ENCODE data around the gene NOSIP.
"Not testable (repeated sequence)": the region's sequence is repeated elsewhere in the genome, so short reads cannot be mapped to it uniquely, and the experiment has no call there.

The NOSIP gene, protein sequence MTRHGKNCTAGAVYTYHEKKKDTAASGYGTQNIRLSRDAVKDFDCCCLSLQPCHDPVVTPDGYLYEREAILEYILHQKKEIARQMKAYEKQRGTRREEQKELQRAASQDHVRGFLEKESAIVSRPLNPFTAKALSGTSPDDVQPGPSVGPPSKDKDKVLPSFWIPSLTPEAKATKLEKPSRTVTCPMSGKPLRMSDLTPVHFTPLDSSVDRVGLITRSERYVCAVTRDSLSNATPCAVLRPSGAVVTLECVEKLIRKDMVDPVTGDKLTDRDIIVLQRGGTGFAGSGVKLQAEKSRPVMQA

DNA sequence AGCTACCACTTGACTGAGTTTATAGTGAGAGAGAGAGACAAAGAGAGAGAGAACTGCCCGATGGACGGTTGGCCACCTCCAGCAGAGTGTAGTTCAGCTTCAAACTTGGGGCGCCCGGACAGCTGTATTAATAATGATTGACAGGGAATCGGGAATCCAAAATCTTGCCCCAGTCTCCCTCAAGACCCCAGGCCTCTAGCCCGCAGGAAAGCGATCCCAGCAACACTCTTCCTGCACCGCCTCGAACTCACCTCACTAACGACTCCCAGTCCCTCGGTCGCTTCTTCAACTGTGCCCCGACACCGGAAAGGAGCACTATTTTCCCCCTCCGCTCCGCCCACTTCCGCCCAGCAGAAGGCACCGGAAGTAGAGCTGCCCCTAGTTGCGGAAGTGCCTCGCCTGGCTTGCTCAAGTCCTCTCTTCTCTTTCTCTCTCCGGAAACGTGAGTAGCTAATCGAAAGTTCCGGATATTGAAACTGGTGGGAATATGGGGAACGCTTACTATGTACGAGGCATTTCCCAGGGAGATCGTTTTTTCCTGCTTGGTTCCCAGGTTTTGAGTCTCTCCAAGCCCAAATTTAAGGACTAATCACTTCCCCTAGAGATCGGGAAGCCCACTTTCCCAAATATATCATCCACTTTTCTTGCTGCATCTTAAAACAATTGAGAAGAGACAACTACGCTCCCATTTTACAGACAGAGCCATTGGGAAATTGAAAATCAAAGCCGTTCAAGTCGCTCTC, at the start of gene NOSIP:
Gene NOSIP, minus strand, starts transcription at position 293 of the 743 bp plus-strand sequence. CDS start 19,865 bp downstream, outside the sequence.
- in situ Hi-C loops (cut with HindIII; ENCODE audit: low sequenced_read_pairs): no loop called here

GRCh38 chr19:49629659-49630058, 49.3 kb upstream of the NOSIP start:
- in situ Hi-C loops (cut with HindIII; ENCODE audit: low sequenced_read_pairs): no loop called here

DNA sequence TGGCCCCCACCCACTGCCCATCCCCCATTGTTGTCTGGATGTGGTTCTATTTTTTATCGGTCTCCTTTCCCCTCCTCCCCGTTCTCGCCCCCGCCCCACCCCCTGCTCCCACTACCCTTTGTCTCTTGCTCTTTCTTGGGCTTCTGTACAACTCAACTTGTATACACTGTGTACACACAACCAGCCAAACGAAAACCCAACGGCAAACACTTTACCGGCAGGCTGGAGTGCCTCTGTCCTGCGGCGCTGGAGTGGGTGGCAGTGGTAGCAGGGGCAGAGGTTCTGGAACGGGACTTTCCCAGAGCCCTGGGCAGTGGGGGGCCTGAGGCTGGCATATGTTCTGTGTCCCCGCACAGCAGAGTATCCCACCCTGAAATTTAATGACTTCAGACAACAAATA, 45.9 kb upstream of the NOSIP start:
- in situ Hi-C loops (cut with HindIII; ENCODE audit: low sequenced_read_pairs): no loop called here

- in situ Hi-C loops (cut with HindIII; ENCODE audit: low sequenced_read_pairs): no loop called here
Observed at GRCh38 chr19:49624967-49625910, 44.9 kb upstream of the NOSIP start.

DNA sequence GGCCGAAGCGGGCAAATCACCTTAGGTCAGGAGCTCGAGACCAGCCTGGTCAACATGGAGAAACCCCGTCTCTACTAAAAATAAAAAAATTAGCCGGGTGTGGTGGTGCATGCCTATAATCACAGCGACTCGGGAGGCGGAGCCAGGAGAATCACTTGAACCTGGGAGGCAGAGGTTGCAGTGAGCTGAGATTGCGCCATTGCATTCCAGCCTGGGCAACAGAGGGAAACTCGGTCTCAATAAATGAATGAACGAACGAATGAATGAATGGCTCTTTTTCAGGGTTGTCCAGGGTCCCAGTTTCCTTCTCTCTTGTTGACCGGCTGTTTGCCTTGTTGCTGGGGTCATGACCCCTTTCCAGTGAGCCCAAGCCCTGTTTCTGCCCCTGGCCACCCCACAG, 37.5 kb upstream of the NOSIP start:
- in situ Hi-C loops (cut with HindIII; ENCODE audit: low sequenced_read_pairs): not testable (repeated sequence)

GRCh38 chr19:49616945-49617344, 36.6 kb upstream of the NOSIP start:
- in situ Hi-C loops (cut with HindIII; ENCODE audit: low sequenced_read_pairs): no loop called here

DNA sequence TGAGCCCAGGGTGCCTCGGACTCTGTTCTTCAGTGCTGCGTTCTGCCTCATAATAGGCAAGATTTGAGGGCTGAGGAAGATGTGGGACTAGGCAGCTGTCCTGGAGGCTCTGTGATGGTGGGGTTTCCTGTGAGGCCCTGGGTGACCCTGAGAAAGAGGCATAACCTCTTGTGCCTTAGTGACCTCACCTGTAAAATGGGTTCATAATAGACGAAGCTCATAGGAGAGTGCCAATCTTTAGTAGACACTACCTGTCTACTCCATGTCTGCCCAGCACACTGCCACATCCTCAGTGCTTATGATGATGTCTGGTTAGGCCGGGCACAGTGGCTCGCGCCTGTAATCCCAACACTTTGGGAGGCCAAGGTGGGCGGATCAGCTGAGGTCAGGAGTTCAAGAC, 36.2 kb upstream of the NOSIP start:
- in situ Hi-C loops (cut with HindIII; ENCODE audit: low sequenced_read_pairs): no loop called here

- in situ Hi-C loops (cut with HindIII; ENCODE audit: low sequenced_read_pairs): no loop called here
Observed at GRCh38 chr19:49615861-49616260, 35.5 kb upstream of the NOSIP start.

GRCh38 chr19:49614096-49614833, 33.9 kb upstream of the NOSIP start:
- in situ Hi-C loops (cut with HindIII; ENCODE audit: low sequenced_read_pairs): no loop called here

DNA sequence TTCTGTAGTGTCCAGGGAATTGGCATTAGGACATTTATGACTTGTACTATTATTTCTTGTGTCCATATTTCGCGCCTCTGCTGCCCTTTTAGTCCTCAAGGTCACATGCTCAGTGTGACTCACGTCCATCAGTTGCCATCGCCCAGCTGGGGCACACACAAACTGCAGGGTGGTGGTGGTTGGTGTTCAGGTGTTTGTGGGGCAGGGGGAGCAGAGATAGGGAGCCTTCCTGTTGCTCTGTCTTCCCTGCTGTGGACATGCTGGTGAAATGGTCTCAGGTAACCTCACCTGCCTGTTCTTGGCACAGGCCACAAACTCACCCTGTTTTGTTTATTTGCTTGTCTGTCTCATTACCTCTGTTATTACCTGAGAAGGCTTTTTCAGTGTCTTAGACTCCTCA, 33.0 kb upstream of the NOSIP start:
- in situ Hi-C loops (cut with HindIII; ENCODE audit: low sequenced_read_pairs): no loop called here

- in situ Hi-C loops (cut with HindIII; ENCODE audit: low sequenced_read_pairs): no loop called here
Observed at GRCh38 chr19:49609499-49610092, 29.2 kb upstream of the NOSIP start.

- in situ Hi-C loops (cut with HindIII; ENCODE audit: low sequenced_read_pairs): no loop called here
Observed at GRCh38 chr19:49605605-49606004, 25.2 kb upstream of the NOSIP start.

GRCh38 chr19:49602806-49603205, 22.4 kb upstream of the NOSIP start:
- in situ Hi-C loops (cut with HindIII; ENCODE audit: low sequenced_read_pairs): no loop called here

GRCh38 chr19:49601482-49602038, 21.2 kb upstream of the NOSIP start:
- in situ Hi-C loops (cut with HindIII; ENCODE audit: low sequenced_read_pairs): no loop called here

DNA sequence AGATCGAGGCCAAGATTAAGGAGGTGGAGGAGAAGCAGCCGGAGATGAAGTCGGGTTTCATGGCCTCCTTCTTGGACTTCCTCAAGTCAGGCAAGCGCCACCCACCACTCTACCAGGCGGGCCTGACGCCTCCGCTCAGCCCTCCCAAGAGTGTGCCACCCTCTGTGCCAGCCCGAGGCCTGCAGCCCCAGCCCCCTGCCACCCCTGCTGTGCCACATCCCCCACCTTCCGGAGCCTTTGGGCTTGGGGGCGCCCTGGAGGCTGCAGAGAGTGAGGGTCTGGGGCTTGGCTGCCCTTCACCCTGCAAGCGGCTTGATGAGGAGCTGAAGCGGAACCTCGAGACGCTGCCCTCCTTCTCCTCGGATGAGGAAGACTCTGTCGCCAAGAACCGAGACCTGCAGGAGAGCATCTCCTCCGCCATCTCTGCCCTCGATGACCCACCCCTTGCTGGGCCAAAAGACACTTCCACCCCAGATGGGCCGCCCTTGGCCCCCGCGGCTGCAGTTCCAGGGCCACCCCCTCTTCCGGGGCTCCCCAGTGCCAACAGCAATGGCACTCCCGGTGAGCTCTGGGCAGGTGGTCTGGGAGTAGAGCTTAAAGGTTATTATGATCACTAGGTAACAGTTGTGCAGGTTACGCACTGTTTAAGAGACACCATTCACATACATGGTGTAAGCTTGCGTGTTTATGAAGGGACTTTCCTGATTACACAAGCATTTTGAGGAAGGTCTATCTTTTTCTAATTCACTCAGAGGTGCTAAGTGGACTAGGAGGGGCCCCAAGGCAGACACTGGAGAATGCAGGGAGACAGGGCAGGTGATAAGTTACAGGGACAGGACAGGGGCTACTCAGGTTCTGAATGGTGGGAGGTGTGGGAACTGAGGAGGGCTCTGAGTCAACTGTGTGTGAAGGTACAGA, 19.3 kb upstream of the NOSIP start:
- in situ Hi-C loops (cut with HindIII; ENCODE audit: low sequenced_read_pairs): no loop called here

DNA sequence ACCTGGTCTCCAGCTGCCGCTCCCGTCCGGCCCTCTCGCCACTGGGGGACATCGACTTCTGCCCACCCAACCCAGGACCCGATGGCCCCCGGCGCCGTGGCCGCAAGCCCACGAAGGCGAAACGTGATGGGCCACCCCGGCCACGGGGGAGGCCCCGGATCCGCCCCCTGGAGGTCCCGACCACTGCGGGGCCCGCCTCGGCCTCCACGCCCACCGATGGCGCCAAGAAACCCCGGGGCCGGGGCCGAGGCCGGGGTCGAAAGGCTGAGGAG, 17.3 kb upstream of the NOSIP start:
- in situ Hi-C loops (cut with HindIII; ENCODE audit: low sequenced_read_pairs): no loop called here

GRCh38 chr19:49596954-49597702, 16.8 kb upstream of the NOSIP start:
- in situ Hi-C loops (cut with HindIII; ENCODE audit: low sequenced_read_pairs): no loop called here

DNA sequence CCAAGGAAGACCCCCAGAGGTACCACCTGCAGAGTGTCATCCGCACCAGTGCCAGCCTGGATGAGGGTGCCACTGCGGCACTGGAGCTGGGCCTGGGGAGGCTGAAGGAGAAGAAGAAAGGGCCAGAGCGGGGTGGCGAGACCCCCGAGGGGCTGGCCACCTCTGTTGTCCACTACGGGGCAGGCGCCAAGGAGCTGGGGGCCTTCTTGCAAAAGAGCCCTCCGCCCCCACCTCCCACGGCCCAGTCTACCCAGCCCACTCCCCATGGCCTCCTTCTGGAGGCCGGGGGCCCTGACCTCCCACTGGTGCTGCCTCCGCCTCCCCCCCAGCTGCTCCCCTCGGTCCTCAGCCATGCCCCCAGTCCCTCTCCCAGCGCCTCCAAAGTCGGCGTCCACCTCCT, 16.1 kb upstream of the NOSIP start:
- in situ Hi-C loops (cut with HindIII; ENCODE audit: low sequenced_read_pairs): no loop called here
